Measurements from ENCODE around the gene NPEPL1.

NPEPL1 gene

DNA sequence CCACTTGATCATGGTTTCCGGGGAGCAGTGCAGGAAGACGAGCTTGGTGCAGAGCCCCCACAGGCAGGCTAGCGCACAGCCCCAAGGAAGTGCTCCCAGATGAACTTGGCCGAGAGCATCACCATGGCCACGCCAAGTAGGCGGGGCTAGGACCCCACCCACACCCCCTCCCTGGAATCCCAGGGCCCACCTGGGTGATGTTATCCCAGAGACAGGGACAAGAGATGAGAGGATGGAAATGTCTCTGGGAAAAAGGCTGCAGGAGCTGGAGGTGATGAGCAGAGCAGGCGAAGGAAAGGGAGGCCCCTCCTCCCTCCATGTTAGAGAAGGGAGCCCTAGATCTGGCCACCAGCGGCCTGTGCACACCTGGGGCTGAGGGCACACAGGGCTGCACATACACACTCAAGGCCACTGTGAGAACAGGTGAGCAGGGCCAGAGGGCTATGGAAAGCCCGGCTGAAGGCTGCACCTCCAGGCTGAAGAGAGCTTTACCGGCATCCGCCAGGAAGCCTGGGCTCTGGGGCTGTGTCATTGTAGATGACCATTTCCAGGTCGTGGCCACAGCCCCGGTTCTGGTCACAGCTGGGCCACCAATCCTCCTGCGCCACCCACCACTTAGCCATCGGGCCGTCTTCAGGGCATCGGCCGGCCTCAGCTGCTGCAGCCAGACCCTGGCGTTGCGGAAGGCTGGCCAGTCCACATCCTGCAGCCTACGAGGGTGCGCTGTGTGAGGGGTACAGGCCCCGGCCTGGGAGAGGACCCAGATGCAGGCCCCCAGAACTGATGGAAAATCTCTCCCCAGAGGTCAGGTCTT, 24.9 kb downstream of the NPEPL1 start:
- no peak for TF ChIP-seq POLR2AphosphoS5 (IDR thresholded peaks at IDR 0.05; ENCODE audit: low read depth, low read length)
- TF ChIP-seq, protein P1, sequence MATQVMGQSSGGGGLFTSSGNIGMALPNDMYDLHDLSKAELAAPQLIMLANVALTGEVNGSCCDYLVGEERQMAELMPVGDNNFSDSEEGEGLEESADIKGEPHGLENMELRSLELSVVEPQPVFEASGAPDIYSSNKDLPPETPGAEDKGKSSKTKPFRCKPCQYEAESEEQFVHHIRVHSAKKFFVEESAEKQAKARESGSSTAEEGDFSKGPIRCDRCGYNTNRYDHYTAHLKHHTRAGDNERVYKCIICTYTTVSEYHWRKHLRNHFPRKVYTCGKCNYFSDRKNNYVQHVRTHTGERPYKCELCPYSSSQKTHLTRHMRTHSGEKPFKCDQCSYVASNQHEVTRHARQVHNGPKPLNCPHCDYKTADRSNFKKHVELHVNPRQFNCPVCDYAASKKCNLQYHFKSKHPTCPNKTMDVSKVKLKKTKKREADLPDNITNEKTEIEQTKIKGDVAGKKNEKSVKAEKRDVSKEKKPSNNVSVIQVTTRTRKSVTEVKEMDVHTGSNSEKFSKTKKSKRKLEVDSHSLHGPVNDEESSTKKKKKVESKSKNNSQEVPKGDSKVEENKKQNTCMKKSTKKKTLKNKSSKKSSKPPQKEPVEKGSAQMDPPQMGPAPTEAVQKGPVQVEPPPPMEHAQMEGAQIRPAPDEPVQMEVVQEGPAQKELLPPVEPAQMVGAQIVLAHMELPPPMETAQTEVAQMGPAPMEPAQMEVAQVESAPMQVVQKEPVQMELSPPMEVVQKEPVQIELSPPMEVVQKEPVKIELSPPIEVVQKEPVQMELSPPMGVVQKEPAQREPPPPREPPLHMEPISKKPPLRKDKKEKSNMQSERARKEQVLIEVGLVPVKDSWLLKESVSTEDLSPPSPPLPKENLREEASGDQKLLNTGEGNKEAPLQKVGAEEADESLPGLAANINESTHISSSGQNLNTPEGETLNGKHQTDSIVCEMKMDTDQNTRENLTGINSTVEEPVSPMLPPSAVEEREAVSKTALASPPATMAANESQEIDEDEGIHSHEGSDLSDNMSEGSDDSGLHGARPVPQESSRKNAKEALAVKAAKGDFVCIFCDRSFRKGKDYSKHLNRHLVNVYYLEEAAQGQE (IDR thresholded peaks at IDR 0.05; ENCODE audit: insufficient read depth in 1 of 2, low read depth in 2 of 2, low read length in 2 of 2), result no peak
- no peak for TF ChIP-seq TAF1 (IDR thresholded peaks at IDR 0.05; ENCODE audit: borderline replicate concordance, insufficient read depth, low read length)
- no peak for TF ChIP-seq SIN3A (IDR thresholded peaks at IDR 0.05; ENCODE audit: borderline replicate concordance, insufficient read depth, low read length)
- TF ChIP-seq FOXP2 (optimal IDR thresholded peaks at IDR 0.05; ENCODE audit: borderline replicate concordance, extremely low read depth, extremely low read length, insufficient read depth), result no peak

DNA sequence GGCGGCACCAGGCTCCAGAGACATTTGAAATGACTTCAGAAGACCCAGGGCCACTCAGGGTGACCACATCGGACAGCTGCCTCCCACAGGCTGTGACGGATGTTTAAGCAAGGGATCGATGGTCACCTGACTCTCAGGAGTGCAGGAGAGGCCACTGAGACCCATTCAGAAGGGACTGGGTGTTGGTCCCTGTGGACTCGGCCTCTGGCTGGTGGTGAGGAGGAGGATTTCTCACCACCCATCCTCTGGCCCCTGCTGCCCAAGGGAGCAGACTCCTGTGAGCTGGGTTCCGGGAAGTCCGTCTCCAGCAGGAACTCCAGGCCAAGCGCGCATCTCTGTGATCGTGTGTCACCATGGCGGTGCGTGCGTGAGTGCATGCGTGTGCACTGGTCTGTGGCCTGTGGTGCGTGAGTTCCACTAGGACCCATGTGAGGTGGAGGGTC, 25.5 kb downstream of the NPEPL1 start:
- TF ChIP-seq SIN3A (IDR thresholded peaks at IDR 0.05; ENCODE audit: borderline replicate concordance, insufficient read depth, low read length), result no peak
- no peak for TF ChIP-seq FOXP2 (optimal IDR thresholded peaks at IDR 0.05; ENCODE audit: borderline replicate concordance, extremely low read depth, extremely low read length, insufficient read depth)
- TF ChIP-seq, protein P1 (IDR thresholded peaks at IDR 0.05; ENCODE audit: insufficient read depth in 1 of 2, low read depth in 2 of 2, low read length in 2 of 2), result no peak
- TF ChIP-seq POLR2AphosphoS5 (IDR thresholded peaks at IDR 0.05; ENCODE audit: low read depth, low read length), result no peak
- TF ChIP-seq TAF1 (IDR thresholded peaks at IDR 0.05; ENCODE audit: borderline replicate concordance, insufficient read depth, low read length), result no peak

DNA sequence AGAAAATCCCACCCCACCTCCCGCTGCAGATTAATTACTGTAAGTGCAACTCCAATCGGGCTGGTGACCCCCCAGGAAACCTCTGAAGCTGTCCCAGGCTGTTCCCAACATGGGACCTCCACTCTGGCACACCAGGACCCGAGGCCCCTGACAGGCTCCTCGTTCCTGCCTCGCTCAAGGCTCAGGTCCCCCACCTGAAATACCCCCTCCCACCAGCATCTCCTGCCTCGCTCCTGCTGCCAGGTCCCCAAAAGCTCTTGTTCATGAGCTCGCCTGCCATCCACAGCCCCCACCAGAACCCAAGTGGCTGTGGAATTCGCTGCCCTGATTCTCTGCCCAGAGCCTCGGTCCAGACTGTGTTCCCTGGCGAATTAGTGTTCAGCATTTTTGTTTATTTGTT, 26.1 kb downstream of the NPEPL1 start:
- TF ChIP-seq SIN3A (IDR thresholded peaks at IDR 0.05; ENCODE audit: borderline replicate concordance, insufficient read depth, low read length) (no peak), TAF1 (IDR thresholded peaks at IDR 0.05; ENCODE audit: borderline replicate concordance, insufficient read depth, low read length) (no peak), FOXP2 (optimal IDR thresholded peaks at IDR 0.05; ENCODE audit: borderline replicate concordance, extremely low read depth, extremely low read length, insufficient read depth) (no peak), POLR2AphosphoS5 (IDR thresholded peaks at IDR 0.05; ENCODE audit: low read depth, low read length) (no peak)
- TF ChIP-seq, protein P1 (IDR thresholded peaks at IDR 0.05; ENCODE audit: insufficient read depth in 1 of 2, low read depth in 2 of 2, low read length in 2 of 2), result no peak

DNA sequence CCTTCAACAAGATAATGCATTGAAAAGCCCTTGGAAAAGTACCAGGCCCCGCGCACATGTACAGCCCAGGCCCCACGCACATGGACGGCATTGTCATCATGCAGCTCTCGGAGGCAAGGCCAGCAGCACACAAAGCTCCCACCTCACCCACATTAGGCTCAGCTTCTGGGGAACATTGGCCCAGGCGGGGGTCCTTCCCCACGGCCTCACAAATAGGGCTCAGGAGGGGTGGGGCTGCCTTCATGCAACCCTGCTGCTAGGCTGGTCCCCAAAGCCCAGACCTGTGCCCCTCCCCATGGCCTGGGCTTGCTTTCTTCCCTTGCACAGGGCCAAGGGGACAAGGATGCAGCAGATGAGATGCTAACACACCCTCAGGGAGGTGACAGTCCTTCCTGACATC, 26.7 kb downstream of the NPEPL1 start:
- TF ChIP-seq, protein P1 (IDR thresholded peaks at IDR 0.05; ENCODE audit: insufficient read depth in 1 of 2, low read depth in 2 of 2, low read length in 2 of 2), result no peak
- no peak for TF ChIP-seq POLR2AphosphoS5 (IDR thresholded peaks at IDR 0.05; ENCODE audit: low read depth, low read length)
- no peak for TF ChIP-seq FOXP2 (optimal IDR thresholded peaks at IDR 0.05; ENCODE audit: borderline replicate concordance, extremely low read depth, extremely low read length, insufficient read depth)
- TF ChIP-seq TAF1 (IDR thresholded peaks at IDR 0.05; ENCODE audit: borderline replicate concordance, insufficient read depth, low read length), result no peak
- TF ChIP-seq SIN3A (IDR thresholded peaks at IDR 0.05; ENCODE audit: borderline replicate concordance, insufficient read depth, low read length), result no peak

Data from PFSK-1 (cell line).